OCI-LY7 (cell line): ENCODE data around the gene ZNHIT1. TPM values are rescaled to one million over a fixed set of nuclear protein-coding genes. Genes with fewer than 3 reads are reported as not detected.

Source experiments
- BruUV-seq: library from RNA; stranded (reverse); fragments of 400-500 nt; replicated peaks from 2 replicates; lab custom pipeline; 2021; lab: Mats Ljungman, UMichigan
- CTCF ChIA-PET: fragments of 300-600 bp; sonication (Branson Sonifier 250); formaldehyde crosslinking; loops from one replicate; lab custom pipeline; 2022; ENCODE audit warnings: antibody characterized with exemption; ENCODE audit not compliant: unreplicated experiment; lab: Charles Lee
- POLR2A ChIA-PET: fragments of 300-600 bp; sonication (Branson Sonifier 250); formaldehyde crosslinking; loops from one replicate; lab custom pipeline; 2022; ENCODE audit warnings: antibody characterized with exemption; lab: Charles Lee
- DNase-seq: peaks from one replicate; pipeline ENCODE4 v3.0.0-alpha.2; 2015; ENCODE audit warnings: low spot score
- H2AFZ ChIP-seq: fragments of 200-600 bp; sonication (generic), shearing (Covaris generic); 2 replicates; pipeline ENCODE4 v1.6.1; 2014; ENCODE audit warnings: mild to moderate bottlenecking, antibody characterized with exemption, low read length, moderate library complexity
- H3K27ac ChIP-seq: fragments of 200-600 bp; sonication (generic); 2 replicates; pipeline ENCODE4 v1.5.1; 2014; ENCODE audit warnings: mixed run types, low read depth, mild to moderate bottlenecking, moderate library complexity, low read length, inconsistent platforms; ENCODE audit not compliant: poor library complexity, severe bottlenecking
- H3K36me3 ChIP-seq: fragments of 200-600 bp; sonication (generic); 2 replicates; pipeline ENCODE4 v1.6.1; 2014; ENCODE audit warnings: mild to moderate bottlenecking, antibody characterized with exemption, low read length, moderate library complexity, mixed read lengths; ENCODE audit not compliant: insufficient read depth
- H3K4me1 ChIP-seq: fragments of 200-600 bp; sonication (generic); 2 replicates; pipeline ENCODE4 v1.5.1; 2014; ENCODE audit warnings: mild to moderate bottlenecking, low read length; ENCODE audit not compliant: insufficient read depth, poor library complexity, severe bottlenecking
- H3K4me2 ChIP-seq: fragments of 200-600 bp; sonication (generic); 2 replicates; pipeline ENCODE4 v1.6.1; 2014; ENCODE audit warnings: mild to moderate bottlenecking, low read length
- H3K4me3 ChIP-seq: fragments of 200-600 bp; sonication (generic); 2 replicates; pipeline ENCODE4 v1.5.1; 2014; ENCODE audit warnings: mild to moderate bottlenecking, low read depth, low read length; ENCODE audit not compliant: poor library complexity, severe bottlenecking
- H3K79me2 ChIP-seq: fragments of 200-600 bp; sonication (generic); 2 replicates; pipeline ENCODE4 v1.6.1; 2016; ENCODE audit warnings: low read depth, mild to moderate bottlenecking, low read length, moderate library complexity, mixed read lengths; ENCODE audit not compliant: insufficient read depth
- H3K9me2 ChIP-seq: fragments of 200-600 bp; sonication (generic); 2 replicates; pipeline ENCODE4 v1.6.1; 2016; ENCODE audit warnings: mild to moderate bottlenecking, low read length, mixed read lengths; ENCODE audit not compliant: insufficient read depth
- H3K9me3 ChIP-seq: fragments of 200-600 bp; sonication (generic); 2 replicates; pipeline ENCODE4 v1.6.1; 2014; ENCODE audit warnings: mild to moderate bottlenecking, mixed run types, low read length, mixed read lengths
- H4K20me1 ChIP-seq: fragments of 200-600 bp; sonication (generic); 2 replicates; pipeline ENCODE4 v1.6.1; 2014; ENCODE audit warnings: mild to moderate bottlenecking, antibody characterized with exemption, low read length, moderate library complexity, mixed read lengths; ENCODE audit not compliant: insufficient read depth
- EZH2phosphoT487 ChIP-seq: fragments of 200-600 bp; sonication (generic); IDR thresholded peaks from 2 replicates; pipeline ENCODE4 v1.6.1; 2018; ENCODE audit warnings: low read depth, borderline replicate concordance, mild to moderate bottlenecking, mixed run types, antibody characterized with exemption, low read length, moderate library complexity, mixed read lengths
- intact Hi-C: fragments of 100-400 bp; cut with micrococcal nuclease; formaldehyde crosslinking; loops from one replicate; pipeline ENCODE4 v1.10.0; 2022; ENCODE audit not compliant: unreplicated experiment
- total RNA-seq, 2 experiments: library from RNA; depleted of rRNA in 1 of 2; stranded (reverse); fragments of >200 nt in 1 of 2; shearing (Covaris generic) in 1 of 2; gene quantifications; 2 replicates each; pipeline ENCODE4 v1.2.3, GENCODE V29; 2014 to 2022
- TF ChIP-seq, protein P1 (sequence below): fragments of 200-600 bp; sonication (generic); conservative IDR thresholded peaks from 2 replicates; pipeline ENCODE4 v1.5.1; 2014; ENCODE audit warnings: mild to moderate bottlenecking, antibody characterized with exemption, low read length, moderate library complexity, mixed read lengths

The ZNHIT1 gene
- total RNA-seq, 2 experiments from 2014 or later, result 44.3 to 77.3 TPM

DNA sequence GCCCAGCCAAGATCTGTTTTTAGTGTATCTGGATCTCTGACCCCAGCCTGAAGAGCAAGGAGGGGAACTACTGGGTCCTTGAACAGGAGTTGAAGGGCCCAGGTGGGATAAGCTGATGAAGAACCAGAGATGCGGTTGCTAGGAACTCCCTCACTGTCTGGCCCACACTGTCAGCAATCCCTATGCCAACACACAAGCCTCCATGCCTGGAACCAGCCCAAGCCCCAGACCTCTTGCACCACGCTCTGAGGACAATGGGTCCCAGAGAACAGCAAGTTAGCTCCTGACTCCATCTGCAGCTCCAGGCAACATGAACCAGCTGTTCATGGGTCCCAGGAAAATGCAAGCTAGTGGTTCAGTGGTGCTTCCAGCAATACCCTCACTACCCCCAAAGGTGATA is 40.3 kb upstream of the ZNHIT1 start:
- CTCF ChIA-PET, result no interaction called here
- Histone ChIP-seq H3K27ac (no peak overlapping the region), H2AFZ (no peak overlapping the region), H3K36me3 (no peaks in the 10 kb centered on the region), H3K9me2 (no peaks in the 10 kb centered on the region), H3K79me2 (no peaks in the 10 kb centered on the region), H3K4me3 (no peak overlapping the region), H3K9me3 (no peaks in the 10 kb centered on the region), H4K20me1 (no peaks in the 10 kb centered on the region), H3K4me1 (peaks cover 20% of the 10 kb centered on the region), H3K4me2 (no peak overlapping the region)
- DNase-seq, result no peak
- TF ChIP-seq EZH2phosphoT487, result no peak
- TF ChIP-seq, protein P1, sequence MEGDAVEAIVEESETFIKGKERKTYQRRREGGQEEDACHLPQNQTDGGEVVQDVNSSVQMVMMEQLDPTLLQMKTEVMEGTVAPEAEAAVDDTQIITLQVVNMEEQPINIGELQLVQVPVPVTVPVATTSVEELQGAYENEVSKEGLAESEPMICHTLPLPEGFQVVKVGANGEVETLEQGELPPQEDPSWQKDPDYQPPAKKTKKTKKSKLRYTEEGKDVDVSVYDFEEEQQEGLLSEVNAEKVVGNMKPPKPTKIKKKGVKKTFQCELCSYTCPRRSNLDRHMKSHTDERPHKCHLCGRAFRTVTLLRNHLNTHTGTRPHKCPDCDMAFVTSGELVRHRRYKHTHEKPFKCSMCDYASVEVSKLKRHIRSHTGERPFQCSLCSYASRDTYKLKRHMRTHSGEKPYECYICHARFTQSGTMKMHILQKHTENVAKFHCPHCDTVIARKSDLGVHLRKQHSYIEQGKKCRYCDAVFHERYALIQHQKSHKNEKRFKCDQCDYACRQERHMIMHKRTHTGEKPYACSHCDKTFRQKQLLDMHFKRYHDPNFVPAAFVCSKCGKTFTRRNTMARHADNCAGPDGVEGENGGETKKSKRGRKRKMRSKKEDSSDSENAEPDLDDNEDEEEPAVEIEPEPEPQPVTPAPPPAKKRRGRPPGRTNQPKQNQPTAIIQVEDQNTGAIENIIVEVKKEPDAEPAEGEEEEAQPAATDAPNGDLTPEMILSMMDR, result no peak
- intact Hi-C loops, result no loop called here
- BruUV-seq, result no TSS peak
- POLR2A ChIA-PET, result no interaction called here

DNA sequence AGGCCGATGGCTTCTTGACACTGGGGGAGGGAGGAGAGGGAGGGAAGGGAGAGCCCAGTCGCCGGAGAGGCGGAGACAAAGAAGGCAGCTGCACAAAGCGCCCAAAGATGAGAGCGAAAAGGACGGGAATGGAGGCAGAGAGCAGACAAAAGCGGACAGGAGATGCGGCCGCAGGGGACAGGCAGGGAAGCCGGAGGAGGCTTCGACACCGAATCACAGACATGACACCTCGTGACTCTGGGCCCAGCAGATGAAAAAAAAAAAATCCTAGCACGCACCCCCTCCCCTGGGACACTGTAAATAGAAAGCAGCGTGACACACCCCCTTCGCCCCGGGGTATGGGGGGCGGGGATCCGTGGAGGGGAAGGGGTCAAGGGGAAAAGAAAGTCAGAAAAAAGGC is 38.8 kb upstream of the ZNHIT1 start:
- intact Hi-C loops, result no loop called here

DNA sequence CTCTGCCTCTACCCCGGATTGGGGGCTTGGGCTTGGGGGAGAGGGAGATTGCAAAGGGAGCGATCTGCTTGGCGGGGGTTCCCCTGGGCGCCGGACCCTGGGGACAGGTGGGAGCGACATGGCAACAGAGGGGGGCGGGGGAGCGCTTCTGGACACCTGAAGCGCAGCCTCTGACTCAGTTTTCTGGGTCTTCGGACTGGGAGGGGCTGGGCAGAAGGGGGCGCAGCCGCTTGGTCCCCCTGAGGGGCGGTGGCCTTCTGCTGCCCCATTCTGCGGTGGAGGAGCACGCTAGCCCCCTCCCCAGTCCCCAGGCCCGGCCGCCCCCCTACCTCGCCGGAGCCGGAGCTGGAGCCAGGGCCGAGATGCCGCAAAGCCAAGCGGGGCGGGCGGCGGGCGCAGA is 38.3 kb upstream of the ZNHIT1 start:
- peaks cover 8% of the 10 kb centered on the region for H3K4me1 ChIP-seq
- CTCF ChIA-PET, result no interaction called here
- no peak overlapping the region for H2AFZ ChIP-seq
- no peaks in the 10 kb centered on the region for H3K79me2 ChIP-seq
- H3K27ac ChIP-seq, result no peak overlapping the region
- no peaks in the 10 kb centered on the region for H3K36me3 ChIP-seq
- no peak for DNase-seq
- intact Hi-C loops, result no loop called here
- POLR2A ChIA-PET, result no interaction called here
- H3K4me3 ChIP-seq, result no peak overlapping the region
- no peaks in the 10 kb centered on the region for H4K20me1 ChIP-seq
- H3K9me3 ChIP-seq, result no peaks in the 10 kb centered on the region
- no TSS peak for BruUV-seq
- no peak overlapping the region for H3K4me2 ChIP-seq
- TF ChIP-seq, protein P1, result no peak
- no peak for TF ChIP-seq EZH2phosphoT487
- no peaks in the 10 kb centered on the region for H3K9me2 ChIP-seq

More for the DNA sequence above, 38.8 kb upstream of the ZNHIT1 start:
- no peak for DNase-seq
- H3K4me2 ChIP-seq, result no peak overlapping the region
- H3K4me1 ChIP-seq, result peaks cover 13% of the 10 kb centered on the region
- no peak overlapping the region for H2AFZ ChIP-seq
- POLR2A ChIA-PET, result no interaction called here
- no peaks in the 10 kb centered on the region for H3K79me2 ChIP-seq
- H3K27ac ChIP-seq, result no peak overlapping the region
- no TSS peak for BruUV-seq
- CTCF ChIA-PET, result no interaction called here
- H3K9me2 ChIP-seq, result no peaks in the 10 kb centered on the region
- H3K36me3 ChIP-seq, result no peaks in the 10 kb centered on the region
- no peaks in the 10 kb centered on the region for H4K20me1 ChIP-seq
- no peak overlapping the region for H3K4me3 ChIP-seq
- TF ChIP-seq EZH2phosphoT487, result no peak
- TF ChIP-seq, protein P1, result no peak
- no peaks in the 10 kb centered on the region for H3K9me3 ChIP-seq
